Neuronal stem cell (in vitro differentiated cells): ENCODE data around the gene ANKRD42.

Source experiments
- DNase-seq: peaks from one replicate; pipeline ENCODE4 v3.0.0-alpha.2; 2013; ENCODE audit warnings: low spot score
- H2AFZ ChIP-seq: one replicate; pipeline ENCODE4 v1.6.1; 2013; ENCODE audit warnings: mild to moderate bottlenecking, low read length, inconsistent platforms
- H2AK5ac ChIP-seq: 2 replicates; pipeline ENCODE4 v1.6.1; 2013; ENCODE audit warnings: low read depth, mild to moderate bottlenecking, inconsistent platforms, low read length, moderate library complexity, mixed read lengths
- H2BK120ac ChIP-seq: 2 replicates; pipeline ENCODE4 v1.6.1; 2013; ENCODE audit warnings: low read depth, mild to moderate bottlenecking, inconsistent platforms, low read length, moderate library complexity, mixed read lengths
- H2BK12ac ChIP-seq: one replicate; pipeline ENCODE4 v1.6.1; 2013; ENCODE audit warnings: low read length, inconsistent platforms
- H2BK15ac ChIP-seq: 2 replicates; pipeline ENCODE4 v1.6.1; 2013; ENCODE audit warnings: mild to moderate bottlenecking, low read length, inconsistent platforms, mixed read lengths
- H2BK5ac ChIP-seq: one replicate; pipeline ENCODE4 v1.6.1; 2013; ENCODE audit warnings: inconsistent platforms, mild to moderate bottlenecking, low read length, moderate library complexity
- H3K14ac ChIP-seq: one replicate; pipeline ENCODE4 v1.6.1; 2013; ENCODE audit warnings: low read length, inconsistent platforms
- H3K18ac ChIP-seq: 2 replicates; pipeline ENCODE4 v1.6.1; 2013; ENCODE audit warnings: low read length, inconsistent platforms
- H3K23ac ChIP-seq: 2 replicates; pipeline ENCODE4 v1.6.1; 2013; ENCODE audit warnings: low read depth, mild to moderate bottlenecking, mixed read lengths, low read length, inconsistent platforms; ENCODE audit not compliant: poor library complexity
- H3K27ac ChIP-seq: replicated peaks from 3 replicates; pipeline ENCODE4 v1.5.1; 2013; ENCODE audit warnings: low read length, inconsistent platforms
- H3K27me3 ChIP-seq, 3 experiments: 2 replicates each; pipeline ENCODE4 v1.6.1; 2013; ENCODE audit warnings: low read length in 3 of 3, mild to moderate bottlenecking in 2 of 3, inconsistent platforms in 1 of 3, low read depth in 1 of 3, mixed read lengths in 1 of 3, moderate library complexity in 1 of 3; ENCODE audit not compliant: control insufficient read depth in 3 of 3, insufficient read depth in 3 of 3
- H3K36me3 ChIP-seq, 2 donors: replicated peaks in 1 of 2; 2 replicates each; pipeline ENCODE4 v1.6.1; 2013; ENCODE audit warnings: low read length in 2 of 2; ENCODE audit not compliant: control insufficient read depth in 2 of 2, insufficient read depth in 2 of 2
- H3K4ac ChIP-seq: 2 replicates; pipeline ENCODE4 v1.6.1; 2013; ENCODE audit warnings: inconsistent platforms, mild to moderate bottlenecking, low read length, moderate library complexity
- H3K4me1 ChIP-seq, 2 donors: 1 replicate in 1 of 2; 2 replicates in 1 of 2; pipeline ENCODE4 v1.6.1; 2013; ENCODE audit warnings: low read length in 2 of 2, low read depth in 1 of 2; ENCODE audit not compliant: control insufficient read depth in 2 of 2, insufficient read depth in 1 of 2
- H3K4me2 ChIP-seq: one replicate; pipeline ENCODE4 v1.6.1; 2013; ENCODE audit warnings: mild to moderate bottlenecking, low read length, inconsistent platforms; ENCODE audit not compliant: insufficient read depth, poor library complexity, severe bottlenecking
- H3K4me3 ChIP-seq, 2 donors: 2 replicates each; pipeline ENCODE4 v1.5.1; 2013; ENCODE audit warnings: low read length in 2 of 2, mild to moderate bottlenecking in 2 of 2, inconsistent platforms in 1 of 2, moderate library complexity in 1 of 2
- H3K79me1 ChIP-seq: one replicate; pipeline ENCODE4 v1.6.1; 2013; ENCODE audit warnings: low read depth, mild to moderate bottlenecking, inconsistent platforms, low read length, moderate library complexity
- H3K9ac ChIP-seq: one replicate; pipeline ENCODE4 v1.6.1; 2013; ENCODE audit warnings: mild to moderate bottlenecking, low read depth, low read length, inconsistent platforms; ENCODE audit not compliant: poor library complexity
- H3K9me3 ChIP-seq, 2 donors: replicated peaks in 1 of 2; 2 replicates each; pipeline versions ENCODE3 to v1.6.1; 2013; ENCODE audit warnings: low read length in 2 of 2, mild to moderate bottlenecking in 2 of 2, inconsistent platforms in 1 of 2, low read depth in 1 of 2, mixed read lengths in 1 of 2, moderate library complexity in 1 of 2; ENCODE audit not compliant: control insufficient read depth in 2 of 2, insufficient read depth in 1 of 2
- H4K8ac ChIP-seq: one replicate; pipeline ENCODE4 v1.6.1; 2013; ENCODE audit warnings: low read depth, mild to moderate bottlenecking, inconsistent platforms, low read length, moderate library complexity
- H4K91ac ChIP-seq: one replicate; pipeline ENCODE4 v1.6.1; 2013; ENCODE audit warnings: low read length, low read depth, mild to moderate bottlenecking, inconsistent platforms; ENCODE audit not compliant: poor library complexity
- WGBS, 2 donors: extraction: QIAGEN DNeasy Blood & Tissue Kit; methylation state at CpG; one replicate each; pipeline ENCODE4 v1.1.7; 2013; ENCODE audit warnings: missing lambda C conversion rate in 2 of 2, mixed read lengths in 1 of 2; ENCODE audit not compliant: insufficient read length in 2 of 2, insufficient replicate concordance in 1 of 2; ENCODE audit errors: extremely low coverage in 2 of 2; 5-methylcytosine and 5-hydroxymethylcytosine counted together

The ANKRD42 gene

GRCh38 chr11:83221694-83222093 lies 28.2 kb downstream of the ANKRD42 start:
- Histone ChIP-seq H3K4ac (no peak overlapping the region), H3K18ac (no peak overlapping the region), H3K9me3 (no peaks in the 10 kb centered on the region), H3K14ac (no peak overlapping the region), H4K91ac (no peak overlapping the region), H3K23ac (no peak overlapping the region), H2BK120ac (no peak overlapping the region), H2BK5ac (no peak overlapping the region), H3K4me1 (no peaks in the 10 kb centered on the region), H2BK15ac (no peak overlapping the region), H3K27ac (no peak overlapping the region), H2BK12ac (no peak overlapping the region), H3K9ac (no peak overlapping the region), H3K27me3 (no peaks in the 10 kb centered on the region), H2AK5ac (no peak overlapping the region), H3K79me1 (no peaks in the 10 kb centered on the region), H3K4me2 (no peak overlapping the region), H4K8ac (no peak overlapping the region), H3K36me3 (no peaks in the 10 kb centered on the region), H2AFZ (no peak overlapping the region), H3K4me3 (no peak overlapping the region)
- DNase-seq: no peak

GRCh38 chr11:83222499-83222898 lies 29.0 kb downstream of the ANKRD42 start:
- Histone ChIP-seq H3K4me2 (no peak overlapping the region), H3K4ac (no peak overlapping the region), H3K27ac (no peak overlapping the region), H3K9me3 (no peaks in the 10 kb centered on the region), H2BK5ac (no peak overlapping the region), H3K18ac (no peak overlapping the region), H2AK5ac (no peak overlapping the region), H2BK120ac (no peak overlapping the region), H3K4me3 (no peak overlapping the region), H3K27me3 (no peaks in the 10 kb centered on the region), H3K4me1 (no peaks in the 10 kb centered on the region), H2BK12ac (no peak overlapping the region), H3K14ac (no peak overlapping the region), H3K36me3 (no peaks in the 10 kb centered on the region), H2BK15ac (no peak overlapping the region), H3K79me1 (no peaks in the 10 kb centered on the region), H2AFZ (no peak overlapping the region), H4K91ac (no peak overlapping the region), H3K23ac (no peak overlapping the region), H4K8ac (no peak overlapping the region), H3K9ac (no peak overlapping the region)
- WGBS, 2 donors: no CpG with 5 or more reads among the region's 1 CpG
- DNase-seq: no peak

- H2BK5ac ChIP-seq: no peak overlapping the region
- H3K9me3 ChIP-seq: no peaks in the 10 kb centered on the region
- no peak overlapping the region for H3K23ac ChIP-seq
- no peak overlapping the region for H2BK120ac ChIP-seq
- H3K79me1 ChIP-seq: no peaks in the 10 kb centered on the region
- no peak overlapping the region for H3K14ac ChIP-seq
- no peak overlapping the region for H2BK12ac ChIP-seq
- WGBS, 2 donors: no CpG with 5 or more reads among the region's 2 CpGs
- H2AK5ac ChIP-seq: no peak overlapping the region
- H2BK15ac ChIP-seq: no peak overlapping the region
- no peak overlapping the region for H3K4me3 ChIP-seq
- H3K9ac ChIP-seq: no peak overlapping the region
- H3K4me2 ChIP-seq: no peak overlapping the region
- no peaks in the 10 kb centered on the region for H3K27me3 ChIP-seq
- H3K36me3 ChIP-seq: no peaks in the 10 kb centered on the region
- no peaks in the 10 kb centered on the region for H3K4me1 ChIP-seq
- no peak overlapping the region for H4K91ac ChIP-seq
- H3K18ac ChIP-seq: no peak overlapping the region
- no peak overlapping the region for H3K4ac ChIP-seq
- no peak overlapping the region for H4K8ac ChIP-seq
- H3K27ac ChIP-seq: no peak overlapping the region
- no peak for DNase-seq
- H2AFZ ChIP-seq: no peak overlapping the region
Observed at GRCh38 chr11:83223457-83223856, 29.9 kb downstream of the ANKRD42 start.

- Histone ChIP-seq H2AK5ac (no peak overlapping the region), H3K9me3 (no peaks in the 10 kb centered on the region), H3K27ac (no peak overlapping the region), H2BK5ac (no peak overlapping the region), H2BK15ac (no peak overlapping the region), H3K14ac (no peak overlapping the region), H3K4me2 (no peak overlapping the region), H3K79me1 (no peaks in the 10 kb centered on the region), H3K4ac (no peak overlapping the region), H3K18ac (no peak overlapping the region), H2BK120ac (no peak overlapping the region), H3K23ac (no peak overlapping the region), H4K8ac (no peak overlapping the region), H4K91ac (no peak overlapping the region), H3K36me3 (no peaks in the 10 kb centered on the region), H3K9ac (no peak overlapping the region), H3K4me1 (no peaks in the 10 kb centered on the region), H2BK12ac (no peak overlapping the region), H3K27me3 (no peaks in the 10 kb centered on the region), H3K4me3 (no peak overlapping the region), H2AFZ (no peak overlapping the region)
- WGBS, 2 donors: no CpG with 5 or more reads among the region's 1 CpG
- DNase-seq: no peak
Observed at GRCh38 chr11:83235825-83236224, 42.3 kb downstream of the ANKRD42 start.
